Choroid plexus epithelial cell (primary cell): ENCODE data around the gene OSBPL5.
"Not testable (repeated sequence)": the region's sequence is repeated elsewhere in the genome, so short reads cannot be mapped to it uniquely, and the experiment has no call there.

ENCODE experiments used
- DNase-seq: peaks from one replicate; pipeline ENCODE4 v3.0.0-alpha.2; 2010; ENCODE audit warnings: low read depth
- H3K4me3 ChIP-seq: 2 replicates; pipeline ENCODE4 v1.5.1; 2011; ENCODE audit warnings: low read depth, mild to moderate bottlenecking, control low read depth, low read length, moderate library complexity
- TF ChIP-seq, protein P1 (sequence below): conservative IDR thresholded peaks from 2 replicates; pipeline ENCODE4 v1.5.1; 2011; ENCODE audit warnings: low read depth, mild to moderate bottlenecking, control low read depth, inconsistent platforms, low read length, moderate library complexity

The OSBPL5 gene

GRCh38 chr11:3073029-3073435 lies 92.1 kb downstream of the OSBPL5 start:
- TF ChIP-seq, protein P1, sequence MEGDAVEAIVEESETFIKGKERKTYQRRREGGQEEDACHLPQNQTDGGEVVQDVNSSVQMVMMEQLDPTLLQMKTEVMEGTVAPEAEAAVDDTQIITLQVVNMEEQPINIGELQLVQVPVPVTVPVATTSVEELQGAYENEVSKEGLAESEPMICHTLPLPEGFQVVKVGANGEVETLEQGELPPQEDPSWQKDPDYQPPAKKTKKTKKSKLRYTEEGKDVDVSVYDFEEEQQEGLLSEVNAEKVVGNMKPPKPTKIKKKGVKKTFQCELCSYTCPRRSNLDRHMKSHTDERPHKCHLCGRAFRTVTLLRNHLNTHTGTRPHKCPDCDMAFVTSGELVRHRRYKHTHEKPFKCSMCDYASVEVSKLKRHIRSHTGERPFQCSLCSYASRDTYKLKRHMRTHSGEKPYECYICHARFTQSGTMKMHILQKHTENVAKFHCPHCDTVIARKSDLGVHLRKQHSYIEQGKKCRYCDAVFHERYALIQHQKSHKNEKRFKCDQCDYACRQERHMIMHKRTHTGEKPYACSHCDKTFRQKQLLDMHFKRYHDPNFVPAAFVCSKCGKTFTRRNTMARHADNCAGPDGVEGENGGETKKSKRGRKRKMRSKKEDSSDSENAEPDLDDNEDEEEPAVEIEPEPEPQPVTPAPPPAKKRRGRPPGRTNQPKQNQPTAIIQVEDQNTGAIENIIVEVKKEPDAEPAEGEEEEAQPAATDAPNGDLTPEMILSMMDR: no peak
- no peak overlapping the region for H3K4me3 ChIP-seq
- peak; percentile 50 for DNase-seq

DNA sequence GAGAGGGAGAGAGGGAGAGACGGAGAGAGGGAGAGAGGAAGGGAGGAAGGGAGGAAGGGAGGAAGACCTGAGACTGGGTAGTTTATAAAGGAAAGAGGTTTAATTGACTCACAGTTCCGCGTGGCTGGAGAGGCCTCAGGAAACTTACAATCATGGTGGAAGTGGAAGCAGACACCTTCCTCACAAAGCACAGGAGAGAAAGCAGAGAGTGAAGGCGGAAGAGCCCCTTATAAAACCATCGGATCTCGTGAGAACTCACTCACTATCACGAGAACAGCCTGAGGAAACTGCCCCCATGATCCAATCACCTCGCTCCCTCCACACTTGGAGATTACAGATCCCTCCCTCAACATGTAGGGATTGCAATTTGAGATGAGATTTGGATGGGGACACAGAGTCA lies 95.7 kb downstream of the OSBPL5 start:
- TF ChIP-seq, protein P1: no peak
- DNase-seq: no peak
- H3K4me3 ChIP-seq: no peak overlapping the region

- not testable (repeated sequence) for DNase-seq
These were observed 98.8 kb downstream of the OSBPL5 start for GRCh38 chr11:3066308-3066707.

GRCh38 chr11:3064709-3065108 lies 100.4 kb downstream of the OSBPL5 start:
- DNase-seq: not testable (repeated sequence)

More at GRCh38 chr11:3066308-3066707, 98.8 kb downstream of the OSBPL5 start:
- H3K4me3 ChIP-seq: not testable (repeated sequence)

DNA sequence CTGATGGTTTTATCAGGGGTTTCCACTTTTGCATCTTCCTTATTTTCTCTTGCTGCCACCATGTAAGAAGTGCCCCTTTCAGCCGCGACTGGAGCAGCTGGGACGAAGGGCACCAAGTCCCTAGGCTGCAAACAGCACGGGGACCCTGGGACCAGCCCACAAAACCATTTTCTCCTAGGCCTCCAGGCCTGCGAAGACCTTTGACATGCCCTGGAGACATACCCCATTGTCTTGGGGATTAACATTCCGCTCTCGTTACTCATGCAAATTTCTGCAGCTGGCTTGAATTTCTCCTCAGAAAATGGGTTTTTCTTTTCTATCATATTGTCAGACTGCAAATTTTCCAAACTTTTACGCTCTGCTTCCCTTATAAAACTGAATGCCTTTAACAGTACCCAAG lies 101.2 kb downstream of the OSBPL5 start:
- DNase-seq, H3K4me3 ChIP-seq: not testable (repeated sequence)

More at GRCh38 chr11:3064709-3065108, 100.4 kb downstream of the OSBPL5 start:
- not testable (repeated sequence) for H3K4me3 ChIP-seq

DNA sequence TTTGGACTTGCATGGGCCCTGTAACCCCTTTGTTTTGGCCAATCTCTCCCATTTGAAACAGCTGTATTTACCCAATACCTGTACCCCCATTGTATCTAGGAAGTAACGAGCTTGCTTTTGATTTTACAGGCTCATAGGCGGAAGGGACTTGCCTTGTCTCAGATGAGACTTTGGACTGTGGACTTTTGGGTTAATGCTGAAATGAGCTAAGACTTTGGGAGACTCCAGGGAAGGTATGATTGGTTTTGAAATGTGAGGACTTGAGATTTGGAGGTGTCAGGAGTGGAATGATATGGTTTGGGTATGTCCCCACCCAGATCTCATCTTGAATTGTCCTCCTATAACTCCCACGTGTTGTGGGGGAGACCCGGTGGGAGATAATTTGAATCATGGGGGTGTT lies 101.7 kb downstream of the OSBPL5 start:
- not testable (repeated sequence) for DNase-seq, H3K4me3 ChIP-seq

- TF ChIP-seq, protein P1: no peak
- DNase-seq: no peak
These were observed 104.6 kb downstream of the OSBPL5 start for GRCh38 chr11:3060436-3061025.

GRCh38 chr11:3058753-3059664 lies 106.1 kb downstream of the OSBPL5 start:
- TF ChIP-seq, protein P1: peak; percentile 9
- DNase-seq: peak; percentile 90
- H3K4me3 ChIP-seq: no peak overlapping the region

More at GRCh38 chr11:3060436-3061025, 104.6 kb downstream of the OSBPL5 start:
- H3K4me3 ChIP-seq: no peak overlapping the region
